GM12865 (cell line): ENCODE measurements around the gene EWSR1.

ENCODE experiments used
- DNase-seq: peaks from one replicate; pipeline ENCODE4 v3.0.0; 2010; ENCODE audit warnings: low read depth
- H3K4me3 ChIP-seq: 2 replicates; pipeline ENCODE4 v1.5.1; 2011; ENCODE audit warnings: mild to moderate bottlenecking, low read depth, low read length, control low read depth
- TF ChIP-seq, protein P1 (sequence below): IDR thresholded peaks from 2 replicates; pipeline ENCODE4 v1.5.1; 2011; ENCODE audit warnings: low read length, control low read depth, low read depth, inconsistent platforms; ENCODE audit not compliant: insufficient read depth; ENCODE audit errors: missing control alignments

Gene EWSR1

DNA sequence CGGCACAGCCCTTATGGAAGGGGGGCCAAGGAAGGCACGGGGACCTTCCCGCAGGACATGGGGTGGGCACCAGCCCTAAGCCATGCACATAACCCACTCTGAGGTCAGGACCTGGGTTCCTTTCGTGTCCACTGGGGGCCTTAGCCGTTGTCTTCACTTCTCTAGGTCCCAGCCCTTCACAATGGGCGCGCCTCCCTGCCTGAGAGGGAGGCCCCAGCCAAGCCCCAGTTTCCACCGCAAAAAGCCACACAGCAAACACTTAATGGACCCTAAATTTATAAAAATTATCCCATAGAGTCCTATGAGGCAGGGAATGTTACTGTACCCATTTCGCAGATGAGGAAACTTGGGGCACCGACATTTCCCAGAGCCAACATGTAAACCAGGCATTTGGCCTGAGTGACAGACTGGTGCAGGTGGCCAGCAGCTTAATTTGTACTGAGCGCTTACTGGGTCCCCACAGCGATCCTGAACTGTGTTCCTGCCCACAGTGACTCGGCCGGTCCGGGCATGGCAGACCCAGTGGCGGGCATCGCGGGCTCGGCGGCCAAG lies 39.6 kb downstream of the EWSR1 start:
- H3K4me3 ChIP-seq: no peak overlapping the region
- TF ChIP-seq, protein P1, sequence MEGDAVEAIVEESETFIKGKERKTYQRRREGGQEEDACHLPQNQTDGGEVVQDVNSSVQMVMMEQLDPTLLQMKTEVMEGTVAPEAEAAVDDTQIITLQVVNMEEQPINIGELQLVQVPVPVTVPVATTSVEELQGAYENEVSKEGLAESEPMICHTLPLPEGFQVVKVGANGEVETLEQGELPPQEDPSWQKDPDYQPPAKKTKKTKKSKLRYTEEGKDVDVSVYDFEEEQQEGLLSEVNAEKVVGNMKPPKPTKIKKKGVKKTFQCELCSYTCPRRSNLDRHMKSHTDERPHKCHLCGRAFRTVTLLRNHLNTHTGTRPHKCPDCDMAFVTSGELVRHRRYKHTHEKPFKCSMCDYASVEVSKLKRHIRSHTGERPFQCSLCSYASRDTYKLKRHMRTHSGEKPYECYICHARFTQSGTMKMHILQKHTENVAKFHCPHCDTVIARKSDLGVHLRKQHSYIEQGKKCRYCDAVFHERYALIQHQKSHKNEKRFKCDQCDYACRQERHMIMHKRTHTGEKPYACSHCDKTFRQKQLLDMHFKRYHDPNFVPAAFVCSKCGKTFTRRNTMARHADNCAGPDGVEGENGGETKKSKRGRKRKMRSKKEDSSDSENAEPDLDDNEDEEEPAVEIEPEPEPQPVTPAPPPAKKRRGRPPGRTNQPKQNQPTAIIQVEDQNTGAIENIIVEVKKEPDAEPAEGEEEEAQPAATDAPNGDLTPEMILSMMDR: no peak
- no peak for DNase-seq

DNA sequence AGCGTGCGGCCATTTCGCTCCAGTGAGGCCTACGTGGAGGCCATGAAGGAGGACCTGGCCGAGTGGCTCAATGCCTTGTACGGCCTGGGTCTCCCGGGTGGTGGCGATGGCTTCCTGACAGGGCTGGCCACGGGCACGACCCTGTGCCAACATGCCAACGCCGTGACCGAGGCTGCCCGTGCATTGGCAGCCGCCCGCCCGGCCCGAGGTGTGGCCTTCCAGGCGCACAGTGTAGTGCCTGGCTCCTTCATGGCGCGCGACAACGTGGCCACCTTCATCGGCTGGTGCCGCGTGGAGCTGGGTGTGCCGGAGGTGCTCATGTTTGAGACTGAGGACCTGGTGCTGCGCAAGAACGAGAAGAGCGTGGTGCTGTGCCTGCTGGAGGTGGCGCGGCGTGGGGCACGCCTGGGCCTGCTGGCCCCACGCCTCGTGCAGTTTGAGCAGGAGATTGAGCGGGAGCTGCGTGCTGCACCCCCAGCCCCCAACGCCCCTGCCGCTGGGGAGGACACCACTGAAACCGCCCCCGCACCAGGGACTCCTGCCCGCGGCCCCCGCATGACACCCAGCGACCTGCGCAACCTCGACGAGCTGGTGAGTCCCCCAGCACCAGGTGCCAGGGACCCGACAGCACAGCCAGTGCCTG lies 40.2 kb downstream of the EWSR1 start:
- TF ChIP-seq, protein P1: no peak
- no peak overlapping the region for H3K4me3 ChIP-seq
- DNase-seq: no peak

DNA sequence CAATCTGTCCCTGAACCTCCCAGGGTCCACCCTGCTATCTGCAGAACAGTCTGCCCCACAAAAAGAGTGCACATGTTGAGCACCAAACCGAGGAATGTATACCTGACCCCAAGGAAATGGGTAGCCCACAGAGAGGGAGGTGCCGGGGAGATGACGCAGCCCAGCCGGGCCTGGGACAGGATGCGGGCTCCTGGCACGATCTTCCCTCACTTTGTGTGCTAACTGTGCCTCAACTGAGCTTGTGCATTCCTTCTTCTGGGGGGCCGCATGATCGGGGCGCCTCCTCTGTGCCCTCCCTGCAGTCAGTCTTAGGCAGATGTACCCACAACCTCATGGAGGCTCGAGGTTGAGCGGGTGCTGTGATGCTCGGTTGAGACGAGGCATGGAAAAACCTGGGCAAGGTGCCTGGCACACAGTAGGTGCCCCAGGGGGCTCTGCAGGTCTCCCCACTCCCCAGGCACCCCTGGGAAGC lies 40.8 kb downstream of the EWSR1 start:
- no peak overlapping the region for H3K4me3 ChIP-seq
- DNase-seq: peak; percentile 33
- TF ChIP-seq, protein P1: no peak

- no peak for DNase-seq
- TF ChIP-seq, protein P1: no peak
- H3K4me3 ChIP-seq: no peak overlapping the region
Observed at GRCh38 chr22:29309332-29310064, 41.4 kb downstream of the EWSR1 start.

GRCh38 chr22:29310065-29310862 lies 42.2 kb downstream of the EWSR1 start:
- no peak overlapping the region for H3K4me3 ChIP-seq
- TF ChIP-seq, protein P1: no peak
- no peak for DNase-seq

GRCh38 chr22:29310863-29311339 lies 42.8 kb downstream of the EWSR1 start:
- DNase-seq: peak; percentile 56
- no peak overlapping the region for H3K4me3 ChIP-seq
- TF ChIP-seq, protein P1: no peak
